Adrenal gland (tissue), 12 donors: ENCODE results near the gene CEP83. TPM values are rescaled to one million over a fixed set of nuclear protein-coding genes. Genes with fewer than 3 reads are reported as not detected.

Source experiments
- DNase-seq, 7 donors: peaks; one replicate each; pipeline ENCODE4 v3.0.0-alpha.2; 2019 to 2020
- H3K27ac ChIP-seq, 5 donors: fragments of 200-600 bp; sonication (generic) in 4 of 5; 1 replicate in 3 of 5; 2 replicates in 2 of 5; pipeline versions ENCODE4 v1.5.1 to v1.8.0; 2016 to 2020; ENCODE audit warnings: mild to moderate bottlenecking in 1 of 5
- H3K27me3 ChIP-seq: fragments of 200-600 bp; 2 replicates; pipeline ENCODE4 v1.8.0; 2021
- H3K36me3 ChIP-seq, 2 donors: fragments of 200-600 bp; replicated peaks in 1 of 2; 1 replicate in 1 of 2; 2 replicates in 1 of 2; pipeline versions ENCODE4 v1.5.1 to v1.8.0; 2018 to 2022
- H3K4me1 ChIP-seq, 2 donors: fragments of 200-600 bp; replicated peaks in 1 of 2; 1 replicate in 1 of 2; 2 replicates in 1 of 2; pipeline versions ENCODE4 v1.5.1 to v1.8.0; 2018 to 2021
- H3K4me3 ChIP-seq, 4 donors: fragments of 200-600 bp; sonication (generic) in 3 of 4; one replicate each; pipeline ENCODE4 v1.5.1; 2016 to 2018
- H3K9me3 ChIP-seq, 3 donors: fragments of 200-600 bp; sonication (generic) in 1 of 3; replicated peaks in 1 of 3; 1 replicate in 2 of 3; 2 replicates in 1 of 3; pipeline versions ENCODE4 v1.5.1 to v1.8.0; 2016 to 2021
- POLR2A ChIP-seq, 2 donors: fragments of 450-650 bp; IDR thresholded peaks; one replicate each; pipeline ENCODE4 v1.6.1; 2017; ENCODE audit warnings: antibody characterized with exemption in 2 of 2, mild to moderate bottlenecking in 2 of 2, moderate library complexity in 1 of 2
- WGBS, 4 donors: extraction: QIAGEN DNeasy Blood & Tissue Kit in 2 of 4; methylation state at CpG; one replicate each; pipeline versions ENCODE4 v1.1.5 to v1.1.7; 2013 to 2017; 5-methylcytosine and 5-hydroxymethylcytosine counted together
- intact Hi-C, 2 donors: fragments of 100-400 bp; cut with DNase I; formaldehyde crosslinking; loops; one replicate each; pipeline versions ENCODE4 v1.14.1 to v1.15.0; 2022 to 2023
- polyA plus RNA-seq, 3 donors: library from polyadenylated mRNA; stranded (reverse); fragments of 200-250 nt in 2 of 3; fragments of 350-450 nt in 1 of 3; fragmentation: Illumina TruSeq in 1 of 3; extraction: RNeasy Lipid Tissue Mini Kit (QIAGEN cat#74804) in 1 of 3; gene quantifications; one replicate each; pipeline ENCODE4 v1.2.3, GENCODE V29; 2013 to 2014
- total RNA-seq, 9 donors: library from RNA; depleted of rRNA in 4 of 9; stranded (reverse); fragments of >200 nt in 4 of 9; fragments of 120-200 nt in 1 of 9; fragmentation: NEBNext Ultra II Directional in 1 of 9; extraction: Animal tissue kit (Norgen Biotek cat#: 25700) in 1 of 9; gene quantifications; one replicate each; pipeline versions ENCODE4 v1.1.0 to v1.2.4, GENCODE V29; 2013 to 2023
- TF ChIP-seq, protein P1 (sequence below), 6 experiments: fragments of 450-650 bp in 4 of 6; fragments of 200-600 bp in 2 of 6; sonication (generic) in 1 of 6; IDR thresholded peaks; 1 replicate in 5 of 6; 2 replicates in 1 of 6; pipeline versions ENCODE4 v1.5.1 to v1.8.0; 2016 to 2021; ENCODE audit warnings: antibody characterized with exemption in 6 of 6, mild to moderate bottlenecking in 2 of 6, moderate library complexity in 1 of 6
- donor health status: healthy with polysubstance abuse.
- donor health status: Bipolar disorder and iron deficiency.
- donor health status: DM: yes; HTN: yes; CAD: no.
- donor health status: DM: no; HTN: no; CAD: no.
- donor health status: DM: no; HTN: no; CAD: no.
- donor health status: DM: yes; HTN: yes; CAD: no.

The CEP83 gene
- total and polyA plus RNA-seq, 12 donors: 7.8 to 30.4 (median 18.4) TPM

DNA sequence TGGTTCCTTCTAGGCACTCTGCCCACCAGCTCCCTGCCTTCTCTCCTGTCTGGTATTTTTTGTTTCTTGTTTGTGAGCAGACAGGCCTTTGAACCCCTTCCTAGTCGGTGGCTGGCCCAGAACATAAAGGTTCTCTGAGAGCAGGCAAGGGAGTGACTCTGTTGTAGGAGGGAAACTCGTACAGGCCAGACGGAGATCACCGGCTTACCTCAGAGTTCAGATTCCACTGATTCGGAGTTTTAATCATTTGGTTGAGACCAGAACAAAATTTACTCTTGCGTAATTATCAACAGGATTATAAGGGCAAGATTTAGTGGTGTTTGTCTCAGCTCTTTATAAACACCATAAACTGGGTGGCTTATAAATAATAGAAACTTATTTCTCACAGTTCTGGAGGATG lies 182.9 kb downstream of the CEP83 start:
- no peak overlapping the region for H3K4me3 ChIP-seq
- intact Hi-C loops: no loop called here
- H3K27me3 ChIP-seq: no peaks in the 10 kb centered on the region
- no peak for TF ChIP-seq POLR2A (IDR thresholded peaks at IDR 0.05)
- TF ChIP-seq, protein P1, sequence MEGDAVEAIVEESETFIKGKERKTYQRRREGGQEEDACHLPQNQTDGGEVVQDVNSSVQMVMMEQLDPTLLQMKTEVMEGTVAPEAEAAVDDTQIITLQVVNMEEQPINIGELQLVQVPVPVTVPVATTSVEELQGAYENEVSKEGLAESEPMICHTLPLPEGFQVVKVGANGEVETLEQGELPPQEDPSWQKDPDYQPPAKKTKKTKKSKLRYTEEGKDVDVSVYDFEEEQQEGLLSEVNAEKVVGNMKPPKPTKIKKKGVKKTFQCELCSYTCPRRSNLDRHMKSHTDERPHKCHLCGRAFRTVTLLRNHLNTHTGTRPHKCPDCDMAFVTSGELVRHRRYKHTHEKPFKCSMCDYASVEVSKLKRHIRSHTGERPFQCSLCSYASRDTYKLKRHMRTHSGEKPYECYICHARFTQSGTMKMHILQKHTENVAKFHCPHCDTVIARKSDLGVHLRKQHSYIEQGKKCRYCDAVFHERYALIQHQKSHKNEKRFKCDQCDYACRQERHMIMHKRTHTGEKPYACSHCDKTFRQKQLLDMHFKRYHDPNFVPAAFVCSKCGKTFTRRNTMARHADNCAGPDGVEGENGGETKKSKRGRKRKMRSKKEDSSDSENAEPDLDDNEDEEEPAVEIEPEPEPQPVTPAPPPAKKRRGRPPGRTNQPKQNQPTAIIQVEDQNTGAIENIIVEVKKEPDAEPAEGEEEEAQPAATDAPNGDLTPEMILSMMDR (IDR thresholded peaks at IDR 0.05): no peak
- DNase-seq: no peak
- H3K36me3 ChIP-seq: peaks cover 0 to 8% of the 10 kb centered on the region in 2 donors
- H3K4me1 ChIP-seq: no peaks in the 10 kb centered on the region
- WGBS, 4 donors: 91 to 96% (median 94%) methylated on average over 6 of the region's 6 CpGs
- no peaks in the 10 kb centered on the region for H3K9me3 ChIP-seq
- H3K27ac ChIP-seq: no peak overlapping the region

DNA sequence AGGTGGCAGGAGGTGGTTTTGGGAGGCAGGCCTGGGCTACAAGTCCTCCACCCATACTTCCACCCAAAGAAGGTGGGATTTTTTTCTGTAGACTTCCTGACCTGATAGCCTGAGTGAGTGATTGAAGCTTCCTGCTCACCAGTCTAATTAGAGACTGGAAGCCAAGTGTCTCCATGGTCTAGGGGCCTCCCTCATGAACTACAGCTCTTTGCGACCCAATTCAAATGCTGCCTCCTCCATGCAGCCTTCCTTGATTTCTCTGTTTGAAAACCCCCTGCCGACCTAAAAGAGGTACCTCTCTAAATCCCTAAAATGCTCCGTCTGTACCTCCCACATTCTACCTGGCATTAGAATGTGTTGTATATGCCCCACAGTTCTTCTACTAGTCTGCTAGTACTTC lies 186.4 kb downstream of the CEP83 start:
- H3K27me3 ChIP-seq: no peaks in the 10 kb centered on the region
- WGBS, 4 donors: 95 to 100% (median 97%) methylated on average over 3 of the region's 3 CpGs

DNA sequence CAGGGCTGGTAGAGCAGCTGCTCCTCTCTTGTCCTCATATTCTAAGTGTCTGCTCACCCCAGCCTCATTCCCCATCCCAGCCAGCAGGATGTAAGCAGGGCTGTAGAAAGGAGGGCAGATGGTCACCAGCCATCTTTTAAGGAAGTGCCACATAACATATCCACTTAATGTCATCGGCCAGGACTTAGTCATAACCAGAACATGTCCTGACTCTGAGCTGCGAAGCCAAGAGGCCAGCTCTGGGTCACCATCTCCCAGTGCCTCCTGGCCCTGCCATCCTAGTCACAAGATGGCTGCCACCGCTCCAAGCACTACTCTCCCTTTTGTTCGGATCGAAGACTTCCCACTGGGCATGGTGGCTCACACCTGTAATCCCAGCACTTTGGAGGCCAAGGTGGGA lies 187.4 kb downstream of the CEP83 start:
- H3K36me3 ChIP-seq: no peaks in the 10 kb centered on the region
- H3K27me3 ChIP-seq: no peaks in the 10 kb centered on the region
- whole genome bisulfite sequencing, 4 donors: 82 to 93% (median 90%) methylated on average over 4 to 5 of the region's 5 CpGs
- no peaks in the 10 kb centered on the region for H3K4me1 ChIP-seq
- no peak for DNase-seq
- TF ChIP-seq POLR2A (IDR thresholded peaks at IDR 0.05): no peak
- TF ChIP-seq, protein P1 (IDR thresholded peaks at IDR 0.05): no peak
- no peak overlapping the region for H3K27ac ChIP-seq
- H3K9me3 ChIP-seq: no peaks in the 10 kb centered on the region
- intact Hi-C loops: no loop called here
- H3K4me3 ChIP-seq: no peak overlapping the region

More for the DNA sequence above, 186.4 kb downstream of the CEP83 start:
- H3K4me1 ChIP-seq: no peaks in the 10 kb centered on the region
- no peak for DNase-seq
- H3K9me3 ChIP-seq: no peaks in the 10 kb centered on the region
- TF ChIP-seq POLR2A (IDR thresholded peaks at IDR 0.05): no peak
- TF ChIP-seq, protein P1 (IDR thresholded peaks at IDR 0.05): no peak
- no peak overlapping the region for H3K4me3 ChIP-seq
- intact Hi-C loops: no loop called here
- no peak overlapping the region for H3K27ac ChIP-seq
- no peaks in the 10 kb centered on the region for H3K36me3 ChIP-seq

DNA sequence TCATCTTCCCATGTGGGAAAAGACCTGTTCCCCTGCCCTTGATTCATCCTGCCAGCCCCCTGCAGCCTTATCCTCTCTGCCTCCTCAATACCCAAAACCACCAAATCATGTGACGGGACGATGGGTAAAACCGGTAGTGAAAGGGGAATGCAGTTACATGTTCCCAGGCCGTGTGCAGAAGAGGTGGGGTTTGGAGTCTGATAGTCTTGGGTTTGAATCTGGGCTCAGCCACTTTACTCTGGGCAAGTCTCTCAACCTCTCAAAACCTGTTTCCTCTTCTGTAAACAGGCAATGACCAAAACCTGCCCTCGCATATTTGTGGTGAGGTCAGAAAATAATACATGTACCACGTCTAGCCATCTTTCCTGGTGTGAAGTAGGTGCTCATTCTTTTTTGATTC lies 188.3 kb downstream of the CEP83 start:
- Histone ChIP-seq H3K4me1 (no peaks in the 10 kb centered on the region), H3K27me3 (no peaks in the 10 kb centered on the region), H3K4me3 (no peak overlapping the region), H3K27ac (no peak overlapping the region), H3K9me3 (no peaks in the 10 kb centered on the region), H3K36me3 (no peaks in the 10 kb centered on the region)
- no peak for DNase-seq
- 78 to 82% (median 80%) methylated on average over 6 of the region's 6 CpGs for WGBS, 4 donors
- TF ChIP-seq POLR2A (IDR thresholded peaks at IDR 0.05): no peak
- TF ChIP-seq, protein P1 (IDR thresholded peaks at IDR 0.05): no peak
- intact Hi-C loops: no loop called here
